B cell (primary cell): ENCODE measurements around the gene AIMP1. TPM values are rescaled to one million over a fixed set of nuclear protein-coding genes. Genes with fewer than 3 reads are reported as not detected.
"Not testable (repeated sequence)": the region's sequence is repeated elsewhere in the genome, so short reads cannot be mapped to it uniquely, and the experiment has no call there.

Experiments used
- ATAC-seq: fragments of 200-7000 bp; cut with Tn5 transposase; one replicate; pipeline ENCODE4 v1.10.0; 2021; ENCODE audit warnings: low read depth, mild to moderate bottlenecking, moderate number of reproducible peaks, moderate library complexity
- CTCF ChIA-PET: fragments of 350-600 bp; sonication (Branson Sonifier 250); formaldehyde crosslinking; loops from one replicate; lab custom pipeline; 2021; ENCODE audit warnings: antibody characterized with exemption, inconsistent platforms; lab: Charles Lee
- POLR2A ChIA-PET: fragments of 350-600 bp; sonication (Branson Sonifier 250); formaldehyde crosslinking; loops from one replicate; lab custom pipeline; 2021; ENCODE audit warnings: antibody characterized with exemption; lab: Charles Lee
- DNase-seq: peaks from one replicate; pipeline ENCODE4 v3.0.0; 2013
- H2AFZ ChIP-seq: 2 replicates; pipeline ENCODE4 v1.6.1; 2012; ENCODE audit warnings: mild to moderate bottlenecking, low read depth, low read length; ENCODE audit not compliant: insufficient read depth, poor library complexity, severe bottlenecking
- H3K27ac ChIP-seq, 2 donors: 1 replicate in 1 of 2; 2 replicates in 1 of 2; pipeline ENCODE4 v1.5.1; 2012 to 2013; ENCODE audit warnings: low read length in 2 of 2, mild to moderate bottlenecking in 2 of 2, moderate library complexity in 1 of 2
- H3K27me3 ChIP-seq, 4 experiments: fragments of 200-600 bp in 1 of 4; sonication (generic) in 1 of 4; replicated peaks in 1 of 4; 1 replicate in 2 of 4; 2 replicates in 2 of 4; pipeline versions ENCODE4 v1.6.1 to v1.7.0; 2013 to 2016; ENCODE audit warnings: low read length in 3 of 4, mild to moderate bottlenecking in 2 of 4, mixed read lengths in 1 of 4, moderate library complexity in 1 of 4; ENCODE audit not compliant: insufficient read depth in 4 of 4, control insufficient read depth in 3 of 4; ENCODE audit errors: control extremely low read depth in 1 of 4
- H3K36me3 ChIP-seq, 2 experiments: replicated peaks in 1 of 2; 1 replicate in 1 of 2; 2 replicates in 1 of 2; pipeline versions ENCODE4 v1.6.1 to v1.7.1; 2013; ENCODE audit warnings: low read length in 1 of 2; ENCODE audit not compliant: insufficient read depth in 2 of 2, control insufficient read depth in 1 of 2; ENCODE audit errors: control extremely low read depth in 1 of 2, extremely low read depth in 1 of 2
- H3K4me1 ChIP-seq, 2 donors: fragments of 200-600 bp in 1 of 2; sonication (generic) in 1 of 2; 1 replicate in 1 of 2; 2 replicates in 1 of 2; pipeline versions ENCODE4 v1.5.1 to v1.6.1; 2013 to 2017; ENCODE audit warnings: low read length in 2 of 2; ENCODE audit not compliant: control insufficient read depth in 2 of 2, insufficient read depth in 2 of 2
- H3K4me2 ChIP-seq: replicated peaks from 2 replicates; pipeline ENCODE3; 2012; ENCODE audit warnings: mild to moderate bottlenecking, low read depth, low read length; ENCODE audit not compliant: poor library complexity, severe bottlenecking
- H3K4me3 ChIP-seq, 5 experiments: fragments of 200-600 bp in 1 of 5; sonication (generic) in 1 of 5; 1 replicate in 3 of 5; 2 replicates in 2 of 5; pipeline versions ENCODE4 v1.5.1 to v1.7.0; 2011 to 2016; ENCODE audit warnings: low read length in 4 of 5, mild to moderate bottlenecking in 4 of 5, low read depth in 2 of 5, control low read depth in 1 of 5, moderate library complexity in 1 of 5; ENCODE audit not compliant: insufficient read depth in 1 of 5; ENCODE audit errors: control extremely low read depth in 1 of 5, extremely low read depth in 1 of 5
- H3K79me2 ChIP-seq: fragments of 200-600 bp; sonication (generic); one replicate; pipeline ENCODE4 v1.6.0; 2016; ENCODE audit warnings: low read length; ENCODE audit not compliant: control insufficient read depth, insufficient read depth
- H3K9ac ChIP-seq: fragments of 200-600 bp; sonication (generic); 2 replicates; pipeline ENCODE4 v1.6.1; 2017; ENCODE audit warnings: mild to moderate bottlenecking, low read length, moderate library complexity
- H3K9me3 ChIP-seq, 3 donors: one replicate each; pipeline versions ENCODE4 v1.6.1 to v1.7.1; 2013; ENCODE audit warnings: low read length in 2 of 3; ENCODE audit not compliant: control insufficient read depth in 2 of 3, insufficient read depth in 1 of 3; ENCODE audit errors: control extremely low read depth in 1 of 3
- H4K20me1 ChIP-seq: 2 replicates; pipeline ENCODE4 v1.6.0; 2012; ENCODE audit warnings: mild to moderate bottlenecking, low read length; ENCODE audit not compliant: insufficient read depth, control insufficient read depth, poor library complexity, severe bottlenecking
- H3K27ac Mint-ChIP-seq: one replicate; pipeline ENCODE4 v1.8.0; 2021; ENCODE audit warnings: mixed read lengths
- H3K27me3 Mint-ChIP-seq: one replicate; pipeline ENCODE4 v1.8.0; 2021; ENCODE audit warnings: mixed read lengths
- H3K4me1 Mint-ChIP-seq: one replicate; pipeline ENCODE4 v1.8.0; 2021; ENCODE audit warnings: mixed read lengths
- H3K4me3 Mint-ChIP-seq: one replicate; pipeline ENCODE4 v1.8.0; 2021; ENCODE audit warnings: mixed read lengths
- H3K9me3 Mint-ChIP-seq: one replicate; pipeline ENCODE4 v1.8.0; 2022; ENCODE audit warnings: mixed read lengths; ENCODE audit not compliant: insufficient read depth
- EZH2 ChIP-seq: IDR thresholded peaks from 2 replicates; pipeline ENCODE4 v1.6.1; 2012; ENCODE audit warnings: borderline replicate concordance, low read depth, mild to moderate bottlenecking, moderate library complexity, low read length; ENCODE audit not compliant: insufficient read depth, poor library complexity, severe bottlenecking
- WGBS: methylation state at CpG from one replicate; pipeline ENCODE4 v1.1.5; 2013; ENCODE audit warnings: missing lambda C conversion rate; ENCODE audit not compliant: insufficient coverage; 5-methylcytosine and 5-hydroxymethylcytosine counted together
- intact Hi-C: fragments of 100-400 bp; cut with micrococcal nuclease; formaldehyde crosslinking; loops from one replicate; pipeline ENCODE4 v1.10.0; 2022
- polyA plus RNA-seq: library from polyadenylated mRNA; depleted of rRNA; stranded (reverse); fragments of >200 nt; gene quantifications from 2 replicates; pipeline ENCODE4 v1.2.3, GENCODE V29; 2012
- total RNA-seq, 2 donors: library from RNA; stranded (reverse); fragments of 120-200 nt in 1 of 2; gene quantifications; 1 replicate in 1 of 2; 2 replicates in 1 of 2; pipeline versions ENCODE4 v1.2.3 to v1.2.4, GENCODE V29; 2013 to 2022
- TF ChIP-seq, protein P1 (sequence below): fragments of 200-600 bp; IDR thresholded peaks from one replicate; pipeline ENCODE4 v1.8.0; 2022; ENCODE audit warnings: antibody characterized with exemption, mild to moderate bottlenecking

The AIMP1 gene
- total and polyA plus RNA-seq, 2 donors (not counting 1 experiment from before 2014, with no cell fraction given) = 12.0 to 49.7 TPM

DNA sequence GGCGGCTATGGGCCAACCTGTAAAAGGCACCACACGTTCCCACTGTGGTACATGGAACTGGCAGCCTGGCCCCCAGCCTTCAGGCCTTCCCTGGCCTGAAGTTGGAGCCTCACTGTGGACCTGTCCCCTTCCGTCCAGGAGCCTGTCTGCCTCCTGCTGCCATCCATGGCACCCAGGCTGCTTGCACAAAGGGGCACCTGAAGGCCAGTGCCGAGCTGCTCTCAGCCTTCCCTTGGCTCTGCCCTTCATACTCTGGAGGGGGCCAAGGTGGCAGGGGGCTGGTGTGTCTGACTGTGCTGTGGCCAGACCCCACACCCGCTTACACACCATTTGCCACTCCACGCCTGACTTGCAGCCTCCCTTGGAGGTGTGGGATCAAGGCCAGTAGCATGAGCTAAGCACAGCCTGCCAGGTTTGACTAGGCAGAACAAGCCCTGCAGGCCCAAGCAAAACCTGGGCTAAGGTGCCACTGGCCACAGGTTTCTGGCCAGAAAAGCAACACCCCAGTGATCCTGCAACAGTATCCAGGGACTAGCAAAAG is 69.6 kb downstream of the AIMP1 start:
- no peaks in the 10 kb centered on the region for H3K4me1 Mint-ChIP-seq

DNA sequence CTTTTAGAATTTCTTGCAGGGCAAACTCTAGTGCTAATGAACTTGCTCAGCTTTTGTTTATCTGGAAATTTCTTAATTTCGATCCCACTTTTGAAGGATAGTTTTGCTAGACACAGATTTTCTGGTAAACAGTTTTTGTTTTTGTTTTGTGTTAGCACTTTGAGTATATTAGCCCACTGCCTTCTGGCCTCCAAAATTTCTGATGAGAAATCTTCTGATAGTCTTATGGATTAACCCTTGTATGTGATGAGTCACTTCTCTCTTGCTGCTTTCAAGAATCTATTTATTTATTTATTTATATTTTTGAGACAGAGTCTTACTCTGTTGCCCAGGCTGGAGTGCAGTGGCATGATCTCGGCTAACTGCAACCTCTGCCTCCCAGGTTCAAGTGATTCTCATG is 79.2 kb downstream of the AIMP1 start:
- peaks cover 1 to 16% (median 9%) of the 10 kb centered on the region in 3 donors for H3K9me3 ChIP-seq

More for the DNA sequence above, 69.6 kb downstream of the AIMP1 start:
- H3K27ac Mint-ChIP-seq = no peak overlapping the region
- Histone ChIP-seq H3K9me3 (peaks cover 0 to 16% (median 6%) of the 10 kb centered on the region in 3 donors), H3K9ac (no peak overlapping the region), H2AFZ (no peak overlapping the region), H4K20me1 (no peaks in the 10 kb centered on the region), H3K36me3 (no peaks in the 10 kb centered on the region), H3K4me1 (no peaks in the 10 kb centered on the region), H3K79me2 (no peaks in the 10 kb centered on the region), H3K4me3 (no peak overlapping the region), H3K4me2 (no peak overlapping the region), H3K27me3 (no peaks in the 10 kb centered on the region), H3K27ac (no peak overlapping the region)
- TF ChIP-seq, protein P1, sequence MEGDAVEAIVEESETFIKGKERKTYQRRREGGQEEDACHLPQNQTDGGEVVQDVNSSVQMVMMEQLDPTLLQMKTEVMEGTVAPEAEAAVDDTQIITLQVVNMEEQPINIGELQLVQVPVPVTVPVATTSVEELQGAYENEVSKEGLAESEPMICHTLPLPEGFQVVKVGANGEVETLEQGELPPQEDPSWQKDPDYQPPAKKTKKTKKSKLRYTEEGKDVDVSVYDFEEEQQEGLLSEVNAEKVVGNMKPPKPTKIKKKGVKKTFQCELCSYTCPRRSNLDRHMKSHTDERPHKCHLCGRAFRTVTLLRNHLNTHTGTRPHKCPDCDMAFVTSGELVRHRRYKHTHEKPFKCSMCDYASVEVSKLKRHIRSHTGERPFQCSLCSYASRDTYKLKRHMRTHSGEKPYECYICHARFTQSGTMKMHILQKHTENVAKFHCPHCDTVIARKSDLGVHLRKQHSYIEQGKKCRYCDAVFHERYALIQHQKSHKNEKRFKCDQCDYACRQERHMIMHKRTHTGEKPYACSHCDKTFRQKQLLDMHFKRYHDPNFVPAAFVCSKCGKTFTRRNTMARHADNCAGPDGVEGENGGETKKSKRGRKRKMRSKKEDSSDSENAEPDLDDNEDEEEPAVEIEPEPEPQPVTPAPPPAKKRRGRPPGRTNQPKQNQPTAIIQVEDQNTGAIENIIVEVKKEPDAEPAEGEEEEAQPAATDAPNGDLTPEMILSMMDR = no peak
- no peak for TF ChIP-seq EZH2
- H3K27me3 Mint-ChIP-seq = peaks cover 3% of the 10 kb centered on the region
- intact Hi-C loops = no loop called here
- CTCF ChIA-PET = no interaction called here
- H3K4me3 Mint-ChIP-seq = no peak overlapping the region
- POLR2A ChIA-PET = no interaction called here
- peaks cover 4% of the 10 kb centered on the region for H3K9me3 Mint-ChIP-seq
- DNase-seq = no peak
- WGBS = 83% methylated on average over 5 of the region's 6 CpGs
- ATAC-seq = no peak

DNA sequence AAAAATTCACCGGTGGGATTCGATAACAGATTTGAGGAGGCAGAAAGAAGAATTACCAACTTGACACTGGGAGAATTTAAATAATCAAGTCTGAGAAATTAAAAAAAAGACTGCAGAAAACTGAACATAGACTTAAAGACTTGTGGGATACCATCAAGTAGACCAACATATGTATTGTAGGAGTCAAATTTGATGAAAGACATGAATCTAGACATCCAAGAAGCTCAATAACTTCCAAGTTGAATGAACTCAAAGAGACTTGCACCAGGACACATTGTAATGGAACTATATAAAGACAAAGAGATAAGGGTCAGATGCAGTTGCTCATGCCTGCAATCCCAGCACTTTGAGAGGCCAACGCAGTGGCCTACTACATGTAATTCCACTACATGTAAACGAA is 82.5 kb downstream of the AIMP1 start:
- H3K36me3 ChIP-seq, H3K27ac ChIP-seq, intact Hi-C loops, H3K9me3 Mint-ChIP-seq, H3K27me3 ChIP-seq, CTCF ChIA-PET, DNase-seq, H3K27me3 Mint-ChIP-seq, H3K4me3 Mint-ChIP-seq, H3K4me2 ChIP-seq, POLR2A ChIA-PET, H3K27ac Mint-ChIP-seq, ATAC-seq, H3K79me2 ChIP-seq, H3K4me1 Mint-ChIP-seq, H3K4me3 ChIP-seq, H3K4me1 ChIP-seq, H4K20me1 ChIP-seq, H3K9ac ChIP-seq, H2AFZ ChIP-seq: not testable (repeated sequence)
- H3K9me3 ChIP-seq = peaks cover 1 to 16% (median 9%) of the 10 kb centered on the region in 3 donors
- WGBS = no CpG with 5 or more reads among the region's 4 CpGs

More for the DNA sequence above, 79.2 kb downstream of the AIMP1 start:
- Histone ChIP-seq H3K9ac (no peak overlapping the region), H3K4me3 (no peak overlapping the region), H3K4me1 (no peaks in the 10 kb centered on the region), H3K27me3 (no peaks in the 10 kb centered on the region), H3K79me2 (no peaks in the 10 kb centered on the region), H3K4me2 (no peak overlapping the region), H2AFZ (no peak overlapping the region), H4K20me1 (no peaks in the 10 kb centered on the region), H3K27ac (no peak overlapping the region), H3K36me3 (no peaks in the 10 kb centered on the region)
- no peak for DNase-seq
- ChIA-PET CTCF (no interaction called here), POLR2A (no interaction called here)
- no peak overlapping the region for H3K4me3 Mint-ChIP-seq
- no peaks in the 10 kb centered on the region for H3K4me1 Mint-ChIP-seq
- no peaks in the 10 kb centered on the region for H3K27me3 Mint-ChIP-seq
- ATAC-seq = no peak
- H3K9me3 Mint-ChIP-seq = peaks cover 10% of the 10 kb centered on the region
- no peak overlapping the region for H3K27ac Mint-ChIP-seq
- TF ChIP-seq, protein P1 = no peak
- TF ChIP-seq EZH2 = no peak
- intact Hi-C loops = no loop called here
- 81% methylated on average over 2 of the region's 2 CpGs for WGBS
